GM18498 (cell line): ENCODE data around the gene SLC44A1.

Source experiments
- ATAC-seq: cut with Tn5 transposase; IDR thresholded peaks from one replicate; pipeline ENCODE4 v1.9.1; 2021; ENCODE audit warnings: mild to moderate bottlenecking, moderate library complexity; ENCODE audit not compliant: unreplicated experiment

SLC44A1 gene

DNA sequence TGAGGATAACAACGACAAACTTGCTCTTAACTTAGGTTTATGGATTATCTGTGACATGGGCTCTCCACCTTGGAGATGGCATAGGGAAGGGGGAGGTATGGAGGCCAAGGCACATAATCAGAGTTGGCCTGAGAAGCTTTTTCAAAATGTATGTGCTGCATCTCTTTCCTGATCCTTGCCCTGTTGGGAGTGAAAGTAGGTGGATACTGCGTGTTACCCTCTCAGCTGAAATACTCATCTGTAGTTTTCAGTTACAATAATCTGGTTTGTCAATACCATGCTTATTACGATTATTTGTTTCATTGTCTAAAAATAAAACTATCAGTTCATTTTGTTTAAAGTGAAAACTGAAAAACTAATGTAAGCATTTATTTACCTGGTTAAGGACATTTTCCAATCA lies 86.7 kb downstream of the SLC44A1 start:
- peak; percentile 49 for ATAC-seq

DNA sequence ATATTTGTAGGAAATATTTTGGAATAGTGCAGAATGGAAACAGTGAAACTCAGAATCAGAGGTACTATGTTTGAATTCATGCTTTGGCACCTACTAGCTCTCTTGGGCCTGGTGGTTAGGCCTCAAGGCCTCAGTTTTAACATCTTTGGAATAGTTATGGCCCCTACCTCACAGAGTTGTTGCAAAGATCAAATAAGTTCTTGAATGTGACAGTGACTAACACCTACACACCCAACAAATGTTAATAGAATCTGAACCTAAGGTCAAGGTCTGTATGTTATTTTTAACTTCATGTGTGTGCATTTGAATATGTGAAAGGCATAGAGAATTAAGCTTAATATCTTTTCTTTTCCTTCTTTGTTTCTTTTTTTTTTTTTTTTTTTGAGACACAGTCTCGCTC lies 87.3 kb downstream of the SLC44A1 start:
- no peak for ATAC-seq

DNA sequence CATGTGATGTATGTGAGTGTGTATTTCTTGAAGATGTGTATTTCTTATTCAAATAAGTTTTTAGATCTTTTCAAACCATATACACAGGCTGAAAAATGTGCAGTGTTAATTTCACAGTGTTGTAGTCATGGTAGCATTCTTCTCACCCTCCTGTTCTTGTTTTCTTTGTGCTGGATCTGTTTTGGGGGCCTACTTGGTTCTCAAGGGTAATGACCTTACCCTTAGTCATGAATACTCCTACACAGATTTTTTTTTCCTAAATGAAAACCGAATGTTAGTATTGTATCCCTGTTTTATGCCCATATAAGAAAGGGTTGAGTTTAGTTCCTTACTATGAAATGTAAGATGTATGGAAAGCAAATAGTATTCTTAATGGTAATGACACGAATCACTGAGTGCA lies 88.0 kb downstream of the SLC44A1 start:
- no peak for ATAC-seq

DNA sequence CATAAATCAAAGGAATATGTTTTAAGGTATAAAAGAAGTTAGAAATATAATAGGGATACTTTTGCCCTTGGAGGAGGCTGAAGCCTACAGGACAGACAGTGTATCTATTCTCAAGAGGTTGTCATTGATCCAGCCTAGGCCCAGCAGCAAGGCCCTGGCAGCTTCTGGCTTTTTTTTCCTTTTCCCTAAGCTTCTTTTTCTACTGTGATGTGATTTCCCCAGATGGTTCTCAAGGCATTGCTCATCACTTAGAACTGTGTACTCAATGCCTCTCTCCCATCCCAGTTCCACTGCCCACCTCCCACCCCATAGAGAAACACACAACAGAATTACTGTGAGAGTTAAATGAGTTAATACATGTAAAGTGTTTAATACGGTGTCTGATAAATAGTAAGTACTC lies 88.6 kb downstream of the SLC44A1 start:
- no peak for ATAC-seq

DNA sequence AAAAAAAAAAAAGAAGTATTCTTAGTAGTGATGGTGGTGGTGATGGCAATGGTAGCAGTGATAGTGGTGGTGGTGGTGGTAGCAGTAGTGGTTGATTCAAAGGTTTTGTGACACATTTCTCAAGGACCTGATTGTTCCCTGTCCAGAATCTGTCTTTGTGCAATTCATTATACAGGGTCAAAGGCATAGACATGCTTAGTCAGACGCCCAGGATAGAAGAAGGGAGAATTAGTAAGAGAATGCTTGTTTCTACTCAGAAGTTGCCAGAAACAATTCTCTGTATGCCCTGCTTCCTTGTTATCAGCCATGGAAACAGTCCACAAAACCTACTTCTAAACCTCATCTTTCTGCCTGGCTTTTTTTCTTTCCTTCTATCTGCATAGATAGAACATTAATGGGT lies 89.4 kb downstream of the SLC44A1 start:
- no peak for ATAC-seq

DNA sequence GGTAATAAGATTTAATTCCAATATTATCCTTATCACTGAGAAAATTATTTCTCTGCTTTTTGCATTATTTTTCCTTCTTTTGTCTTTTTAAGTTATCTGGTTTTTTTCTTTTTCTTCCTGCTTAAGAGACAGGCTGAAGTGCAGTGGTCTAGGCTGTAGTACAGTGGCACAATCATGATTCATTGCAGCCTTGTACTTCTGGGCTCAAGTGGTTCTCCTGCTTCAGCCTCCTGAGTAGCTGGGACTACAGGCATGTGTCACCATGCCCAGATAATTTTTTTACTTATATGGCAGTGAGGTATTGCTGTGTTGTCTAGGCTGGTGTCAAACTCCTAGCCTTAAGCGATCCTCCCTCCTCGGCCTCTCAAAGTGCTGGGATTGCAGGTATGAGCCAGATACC lies 93.9 kb downstream of the SLC44A1 start:
- ATAC-seq = no peak

DNA sequence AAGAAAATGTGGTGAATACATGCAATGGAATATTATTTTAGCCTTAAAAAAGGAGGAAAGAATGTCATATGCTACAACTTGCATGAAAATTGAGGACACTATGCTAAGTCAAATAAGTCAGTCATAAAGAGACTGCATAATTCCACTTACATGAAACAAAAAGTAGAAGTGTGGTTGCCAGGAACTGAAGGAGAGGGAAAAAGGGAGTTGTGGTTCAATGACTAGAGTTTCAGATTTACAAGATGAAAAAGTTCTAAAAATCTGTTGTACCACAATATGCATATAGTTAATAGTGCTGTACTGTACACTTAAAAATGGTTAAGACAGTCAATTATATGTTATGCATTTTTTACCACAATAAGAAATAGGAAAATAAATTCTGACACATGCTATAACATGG lies 95.4 kb downstream of the SLC44A1 start:
- no peak for ATAC-seq

DNA sequence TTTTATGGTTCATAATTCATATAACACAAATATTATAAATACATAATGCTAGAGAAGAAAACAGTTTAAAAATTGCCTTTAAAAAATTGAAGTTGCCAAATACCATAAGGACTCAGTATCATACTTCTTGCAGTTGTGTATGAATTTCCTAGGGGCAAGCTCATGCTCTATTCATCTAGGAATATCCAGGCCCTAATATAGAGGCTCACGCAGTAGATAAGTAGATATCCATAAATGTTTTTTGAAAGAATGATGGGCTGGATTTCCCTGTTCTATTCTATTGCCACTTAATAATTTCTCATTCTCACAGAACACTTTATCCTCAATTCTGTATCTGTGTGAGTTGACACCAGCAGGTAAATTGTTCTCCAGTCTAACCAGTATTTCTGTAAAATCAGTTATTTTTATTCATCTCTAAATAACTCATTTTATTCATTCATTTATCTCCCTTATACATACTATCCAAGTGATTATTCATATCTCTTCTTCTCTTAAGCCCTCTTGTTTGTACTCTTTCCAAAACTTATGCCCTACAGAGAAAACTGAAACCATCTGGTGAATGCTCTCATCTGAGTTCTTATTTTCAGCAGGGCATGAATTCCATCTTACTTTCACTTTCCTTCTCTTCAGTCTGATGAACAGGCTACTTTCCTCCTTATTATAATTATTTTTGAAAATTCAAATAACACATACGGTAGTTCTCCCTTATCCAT lies 97.1 kb downstream of the SLC44A1 start:
- ATAC-seq = peak; percentile 74

DNA sequence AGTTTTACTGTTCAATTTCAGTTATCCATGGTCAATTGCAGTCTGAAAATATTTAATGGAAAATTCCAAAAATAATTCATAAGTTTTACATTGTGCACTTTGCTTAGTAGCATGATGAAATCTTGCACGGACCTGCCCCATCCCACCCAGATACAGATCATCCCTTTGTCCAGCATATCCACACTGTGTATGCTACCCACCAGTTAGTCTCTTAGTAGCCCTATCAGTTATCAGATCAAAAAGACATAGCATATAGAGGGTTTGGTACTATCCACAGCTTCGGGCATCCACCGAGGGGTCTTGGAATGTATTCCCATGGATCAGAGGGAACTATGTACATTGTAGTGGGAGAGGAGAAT lies 97.7 kb downstream of the SLC44A1 start:
- no peak for ATAC-seq

DNA sequence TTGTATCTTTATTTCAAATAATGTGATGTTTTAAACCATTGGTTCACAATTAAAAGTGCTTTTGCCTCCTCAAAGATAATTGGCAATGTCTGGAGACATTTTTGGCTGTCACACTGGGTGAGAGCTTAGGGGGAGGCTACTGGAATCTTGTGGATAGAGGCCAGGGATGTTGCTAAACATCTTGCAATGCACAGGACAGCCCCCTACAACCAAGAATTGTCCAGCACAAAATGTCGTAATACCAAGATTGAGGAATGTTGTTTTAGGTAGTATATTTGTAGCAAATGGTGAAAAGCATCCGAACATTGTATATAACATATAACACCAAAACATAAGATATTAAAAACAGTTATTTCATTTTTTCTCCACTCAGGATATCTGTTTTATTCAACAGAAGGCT lies 99.8 kb downstream of the SLC44A1 start:
- no peak for ATAC-seq

DNA sequence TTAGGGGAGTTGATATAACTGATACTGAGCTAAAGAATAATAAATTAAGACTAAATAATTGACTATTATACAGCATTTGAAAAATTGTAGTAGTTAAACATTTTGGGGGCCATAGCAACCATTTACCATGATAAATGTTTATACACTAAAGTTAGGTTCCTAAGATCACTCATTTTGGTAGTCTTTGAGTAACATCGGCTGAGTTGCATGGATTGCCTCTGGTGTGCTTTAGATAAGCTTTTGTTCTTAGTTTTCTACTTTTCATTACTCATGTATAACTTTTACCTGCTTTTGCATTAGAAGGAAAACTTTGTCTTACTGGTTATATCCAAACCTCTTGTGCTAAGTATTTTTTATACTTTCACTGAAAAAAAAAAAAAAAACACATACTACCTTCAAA lies 101.2 kb downstream of the SLC44A1 start:
- ATAC-seq = no peak

DNA sequence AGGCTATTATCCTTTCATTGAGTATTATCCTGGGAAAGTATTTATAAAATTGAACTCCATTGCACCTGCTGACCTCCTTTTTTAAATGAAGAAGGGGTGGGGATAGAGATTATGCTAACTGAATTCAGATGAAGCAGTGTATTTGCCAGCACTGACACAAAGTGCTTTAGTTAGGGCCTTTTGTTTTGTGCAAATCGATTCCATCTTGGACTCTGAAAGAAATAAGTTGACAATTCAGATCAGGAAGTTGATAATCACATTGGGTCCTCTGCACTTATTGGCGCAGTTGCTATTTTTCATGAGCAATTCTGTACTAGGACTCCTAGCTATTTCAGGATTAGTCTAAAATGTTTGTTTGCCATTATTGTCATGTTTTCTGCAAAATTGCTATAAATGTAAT lies 101.8 kb downstream of the SLC44A1 start:
- ATAC-seq = no peak

DNA sequence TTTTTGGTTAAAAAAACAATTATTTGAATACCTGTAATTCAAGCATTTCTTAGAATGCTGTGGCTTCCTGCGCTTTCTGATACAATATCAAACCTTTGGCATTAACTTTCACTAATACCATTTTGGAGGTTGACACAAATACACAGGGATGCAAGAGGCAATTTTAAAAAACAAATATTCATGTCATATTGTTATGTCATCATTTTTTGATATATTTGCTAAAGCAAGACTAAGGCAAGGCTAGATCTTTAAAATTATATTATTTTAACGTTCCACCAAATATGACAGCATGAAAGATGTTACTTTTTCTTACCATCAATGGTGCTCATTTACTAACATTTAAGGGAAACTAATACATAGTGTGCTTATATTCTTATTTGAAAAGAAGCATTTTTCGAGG lies 110.0 kb downstream of the SLC44A1 start:
- no peak for ATAC-seq

DNA sequence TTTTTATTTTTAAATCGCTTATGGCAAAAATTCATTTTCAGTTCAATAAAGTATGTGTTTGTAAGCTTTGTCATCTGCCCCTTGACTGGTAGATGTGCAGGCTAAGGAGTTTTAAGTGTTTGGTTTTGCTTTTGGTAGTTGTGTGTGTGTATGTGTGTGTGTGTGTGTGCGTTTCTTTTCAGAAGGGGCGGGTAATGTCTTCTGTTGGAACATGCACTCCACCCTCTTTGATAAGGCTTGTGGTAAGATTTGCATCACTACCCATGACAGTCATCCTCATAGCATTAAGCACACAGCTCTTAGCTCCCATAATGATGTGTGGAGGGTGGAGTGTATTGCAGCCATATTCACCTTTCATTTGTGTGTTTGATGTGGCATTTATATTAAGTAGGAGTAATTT lies 111.3 kb downstream of the SLC44A1 start:
- peak; percentile 54 for ATAC-seq

DNA sequence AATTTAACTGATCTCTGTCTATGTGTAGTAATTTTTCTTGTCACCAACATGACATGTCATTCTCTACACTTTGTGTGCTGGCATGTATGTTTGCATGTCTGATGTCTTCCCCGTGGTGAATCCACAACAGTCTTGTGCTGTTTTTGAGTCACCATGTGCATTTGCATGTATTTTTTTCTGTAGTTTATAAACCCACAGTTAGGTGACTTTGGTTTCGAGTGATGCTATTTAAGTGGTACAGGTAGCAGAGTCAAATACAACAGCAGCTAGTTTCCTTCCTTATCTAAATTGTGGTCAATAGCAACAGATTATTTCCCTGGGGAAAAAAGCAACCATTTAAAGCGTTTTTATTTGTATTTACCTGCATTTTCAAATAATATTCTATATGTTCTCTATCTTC lies 113.5 kb downstream of the SLC44A1 start:
- peak; percentile 93 for ATAC-seq

DNA sequence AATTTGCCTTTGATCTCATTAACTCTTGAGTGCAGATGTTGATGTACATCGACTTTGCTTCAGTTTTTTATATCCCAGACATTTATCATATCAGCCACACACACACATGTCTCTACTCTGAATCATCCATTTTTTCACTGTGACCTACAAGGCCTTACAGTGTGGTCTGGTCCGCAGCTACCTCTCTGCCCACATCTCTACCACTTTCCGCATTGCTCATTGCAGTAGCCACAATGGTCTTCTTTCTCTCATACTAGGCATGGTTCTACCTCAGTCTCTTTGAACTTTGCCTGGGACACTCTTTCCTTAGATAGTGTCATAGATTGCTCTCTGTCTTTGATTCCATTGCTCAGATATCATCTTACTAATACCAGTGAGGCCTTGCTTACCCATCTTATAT lies 115.4 kb downstream of the SLC44A1 start:
- peak; percentile 47 for ATAC-seq

DNA sequence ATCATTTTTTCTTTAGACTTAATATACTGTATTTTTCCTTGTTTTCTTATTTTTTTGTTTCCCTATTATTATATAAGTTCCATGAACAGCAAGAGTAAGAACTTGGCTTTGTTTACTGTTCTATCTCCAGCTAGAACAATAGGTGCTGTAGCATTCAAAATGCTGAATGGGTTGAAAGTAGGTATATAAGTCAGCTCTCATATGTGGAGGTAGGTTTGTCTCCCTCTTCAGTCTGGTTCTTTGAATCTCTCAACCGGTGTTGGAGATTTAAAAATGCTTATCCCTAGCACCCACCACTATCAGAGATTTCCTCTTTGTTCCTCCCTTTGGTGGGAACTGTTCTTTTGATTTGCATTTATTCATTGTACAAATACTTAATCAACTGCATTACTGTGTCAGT lies 115.9 kb downstream of the SLC44A1 start:
- no peak for ATAC-seq

DNA sequence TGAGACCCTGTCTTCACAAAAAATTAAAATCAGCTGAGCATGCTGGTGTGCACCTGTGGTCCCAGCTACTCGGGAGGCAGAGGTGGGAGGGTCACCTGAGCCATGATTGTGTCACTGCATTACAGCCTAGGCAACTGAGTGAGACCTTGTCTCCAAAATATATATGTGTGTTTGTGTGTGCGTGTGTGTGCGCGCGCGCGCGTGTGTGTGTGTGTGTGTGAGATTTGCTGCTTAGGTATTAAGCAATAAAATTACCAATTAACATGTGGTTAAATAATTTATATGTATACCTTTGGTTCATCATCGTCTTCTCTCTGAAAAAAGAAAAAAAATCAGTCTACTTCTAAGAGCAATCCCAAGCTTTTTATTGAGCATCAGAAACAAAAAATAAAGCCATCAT lies 117.4 kb downstream of the SLC44A1 start:
- ATAC-seq = no peak

DNA sequence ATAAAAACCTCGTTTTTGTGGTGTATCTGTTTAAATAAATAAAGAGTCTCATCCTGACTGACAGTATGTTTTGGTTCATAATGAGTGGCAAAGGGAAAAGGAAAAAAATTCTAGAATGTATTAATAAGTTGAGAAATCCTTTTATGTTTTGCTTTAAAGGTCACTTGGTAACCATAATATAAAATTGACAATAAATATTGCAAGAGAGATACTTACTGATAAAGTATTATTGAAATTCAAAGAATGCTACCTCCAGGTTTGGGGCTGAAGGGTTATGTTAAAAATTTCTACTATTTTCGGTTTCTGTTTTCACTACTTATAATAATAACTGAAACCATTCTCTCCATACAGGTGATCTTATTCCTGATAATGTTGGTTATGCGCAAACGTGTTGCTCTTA lies 118.0 kb downstream of the SLC44A1 start:
- ATAC-seq = no peak

DNA sequence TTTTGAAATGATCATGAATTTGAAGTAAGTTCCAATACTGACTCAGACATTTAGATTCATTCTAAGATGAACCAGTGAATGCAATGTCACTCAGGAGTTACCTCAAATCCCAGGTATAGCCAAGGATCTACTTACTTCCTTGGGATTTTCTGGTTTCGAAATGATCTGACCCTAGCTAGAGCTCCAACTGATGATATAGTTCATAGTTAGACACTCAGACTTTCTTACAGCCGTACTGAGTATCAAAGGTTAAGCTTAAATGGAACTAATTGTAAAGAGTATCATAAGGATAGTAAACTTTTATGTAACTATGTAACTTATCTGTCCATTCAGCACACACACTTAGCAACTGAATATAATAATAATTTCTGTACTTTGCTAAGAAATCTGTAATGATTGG lies 119.4 kb downstream of the SLC44A1 start:
- ATAC-seq = no peak

DNA sequence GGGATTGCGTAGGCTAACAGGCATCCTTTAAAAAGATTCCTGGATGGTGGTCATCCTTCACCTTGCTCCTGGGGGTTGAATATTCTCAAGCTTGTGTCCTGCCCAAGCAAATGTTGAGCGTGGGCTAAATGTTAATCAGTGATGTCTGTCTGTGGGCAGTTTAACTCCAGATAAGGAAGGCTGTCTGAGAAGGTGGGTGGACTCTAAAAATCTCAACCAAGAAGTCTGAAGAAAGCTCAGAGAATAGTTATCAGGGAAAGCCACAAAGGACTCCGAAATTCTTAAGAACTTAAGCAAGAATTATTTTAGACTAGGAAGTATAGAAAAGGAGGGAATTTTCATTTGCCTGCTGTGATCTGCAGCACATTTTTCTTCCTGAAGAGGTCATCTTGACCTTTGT lies 125.5 kb downstream of the SLC44A1 start:
- ATAC-seq = no peak

DNA sequence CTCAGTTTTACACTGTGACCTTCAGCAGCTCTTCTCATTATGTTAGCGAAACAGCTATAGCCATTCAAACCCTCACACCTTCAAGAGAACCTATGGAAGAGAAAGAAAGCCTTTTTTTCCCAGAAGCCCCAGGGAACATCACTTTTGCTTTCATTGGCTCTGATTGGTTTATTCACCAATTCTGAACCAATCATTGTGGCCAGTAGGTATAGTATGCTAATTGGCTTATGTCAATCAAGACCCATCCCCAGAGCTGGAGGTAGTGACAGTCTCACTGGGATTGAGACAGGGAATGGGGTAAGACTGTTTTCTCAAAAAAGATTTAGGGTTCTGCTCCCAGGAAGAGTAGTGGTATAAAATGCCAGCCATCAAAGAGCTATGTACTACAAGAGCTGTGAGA lies 129.3 kb downstream of the SLC44A1 start:
- ATAC-seq = no peak

DNA sequence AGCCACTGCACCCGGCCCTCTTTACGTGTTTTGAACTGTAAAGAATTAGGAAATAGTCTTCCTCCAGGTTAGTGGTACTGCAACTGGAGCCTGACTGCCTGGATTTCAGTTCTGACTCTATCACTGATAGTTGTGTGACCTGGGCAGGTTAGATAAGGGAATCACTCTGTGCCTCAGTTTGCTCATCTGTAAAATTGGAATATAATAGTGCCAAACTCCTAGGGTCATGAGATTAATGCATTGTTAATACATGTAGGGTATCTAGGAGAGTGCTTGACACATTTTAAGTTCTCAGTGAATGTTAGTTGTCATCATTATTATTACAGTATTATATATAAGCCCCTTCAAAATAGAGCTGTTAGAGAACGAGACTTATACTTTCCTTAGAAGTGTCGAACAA lies 130.9 kb downstream of the SLC44A1 start:
- no peak for ATAC-seq

DNA sequence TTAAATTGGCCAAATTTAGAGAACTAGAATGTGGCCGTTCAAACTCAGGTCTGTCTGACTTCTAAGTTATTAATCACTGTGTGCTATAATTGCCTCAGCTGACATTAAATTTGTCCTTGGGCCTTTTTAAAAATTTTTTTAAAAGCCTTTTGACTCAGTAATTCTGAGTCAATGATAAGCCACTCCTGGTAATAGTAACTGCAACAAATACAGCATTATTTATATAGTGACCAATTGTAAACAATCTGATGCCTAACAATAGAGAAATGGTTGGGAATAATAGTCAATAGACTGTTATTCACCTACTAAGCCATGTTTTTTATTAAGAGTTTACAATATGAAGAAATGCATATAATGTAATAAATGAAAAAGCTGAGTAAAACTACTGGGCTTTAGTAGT lies 132.4 kb downstream of the SLC44A1 start:
- no peak for ATAC-seq
